ENCODE results near the gene SELPLG.

SELPLG gene

DNA sequence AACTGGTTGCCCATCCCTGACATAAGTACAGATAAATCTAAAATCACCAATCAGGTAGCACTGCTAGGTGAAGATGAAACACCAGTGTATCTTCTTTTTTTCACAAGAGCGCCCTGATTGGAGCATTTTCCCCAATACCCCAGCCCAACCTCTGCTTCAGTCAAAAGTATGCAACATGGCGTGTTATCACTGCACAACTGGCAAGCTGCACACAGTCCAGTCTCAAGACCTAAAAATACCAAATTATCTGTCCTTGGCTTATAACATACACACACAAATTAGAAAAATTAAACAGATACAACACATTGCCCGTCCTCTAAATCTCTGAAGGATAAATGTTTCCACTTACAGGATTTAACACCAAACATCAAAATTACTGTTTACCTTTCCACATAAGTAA, 20.2 kb upstream of the SELPLG start:
- TF ChIP-seq, protein P1, sequence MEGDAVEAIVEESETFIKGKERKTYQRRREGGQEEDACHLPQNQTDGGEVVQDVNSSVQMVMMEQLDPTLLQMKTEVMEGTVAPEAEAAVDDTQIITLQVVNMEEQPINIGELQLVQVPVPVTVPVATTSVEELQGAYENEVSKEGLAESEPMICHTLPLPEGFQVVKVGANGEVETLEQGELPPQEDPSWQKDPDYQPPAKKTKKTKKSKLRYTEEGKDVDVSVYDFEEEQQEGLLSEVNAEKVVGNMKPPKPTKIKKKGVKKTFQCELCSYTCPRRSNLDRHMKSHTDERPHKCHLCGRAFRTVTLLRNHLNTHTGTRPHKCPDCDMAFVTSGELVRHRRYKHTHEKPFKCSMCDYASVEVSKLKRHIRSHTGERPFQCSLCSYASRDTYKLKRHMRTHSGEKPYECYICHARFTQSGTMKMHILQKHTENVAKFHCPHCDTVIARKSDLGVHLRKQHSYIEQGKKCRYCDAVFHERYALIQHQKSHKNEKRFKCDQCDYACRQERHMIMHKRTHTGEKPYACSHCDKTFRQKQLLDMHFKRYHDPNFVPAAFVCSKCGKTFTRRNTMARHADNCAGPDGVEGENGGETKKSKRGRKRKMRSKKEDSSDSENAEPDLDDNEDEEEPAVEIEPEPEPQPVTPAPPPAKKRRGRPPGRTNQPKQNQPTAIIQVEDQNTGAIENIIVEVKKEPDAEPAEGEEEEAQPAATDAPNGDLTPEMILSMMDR (IDR thresholded peaks at IDR 0.05; ENCODE audit: borderline replicate concordance, insufficient read depth, low read depth, low read length) = no peak

DNA sequence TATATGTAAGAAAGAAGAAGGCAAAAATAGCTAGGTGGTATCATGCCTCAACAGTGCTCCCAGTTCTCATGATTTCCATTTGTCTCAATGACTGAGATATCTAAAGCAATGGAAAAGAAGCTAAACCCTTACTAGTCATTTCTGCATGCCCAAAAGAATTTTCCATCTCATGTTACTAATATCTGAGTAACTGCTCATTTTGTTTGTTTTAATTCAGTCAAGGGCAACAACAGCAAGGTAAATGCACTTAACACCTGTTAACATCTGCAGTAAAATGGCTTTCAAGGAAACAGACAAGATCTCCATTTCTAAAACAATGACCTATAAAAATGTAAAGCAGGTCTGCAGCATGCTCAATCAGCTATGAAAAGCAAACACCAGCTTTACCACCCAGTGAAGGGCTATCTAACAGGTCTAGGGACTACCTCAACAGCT, 19.4 kb upstream of the SELPLG start:
- TF ChIP-seq, protein P1 (IDR thresholded peaks at IDR 0.05; ENCODE audit: borderline replicate concordance, insufficient read depth, low read depth, low read length) = no peak
- H3K4me3 ChIP-seq (ENCODE audit: low read depth, low read length) = no peak overlapping the region

More for the DNA sequence above, 20.2 kb upstream of the SELPLG start:
- no peak overlapping the region for H3K4me3 ChIP-seq (ENCODE audit: low read depth, low read length)

DNA sequence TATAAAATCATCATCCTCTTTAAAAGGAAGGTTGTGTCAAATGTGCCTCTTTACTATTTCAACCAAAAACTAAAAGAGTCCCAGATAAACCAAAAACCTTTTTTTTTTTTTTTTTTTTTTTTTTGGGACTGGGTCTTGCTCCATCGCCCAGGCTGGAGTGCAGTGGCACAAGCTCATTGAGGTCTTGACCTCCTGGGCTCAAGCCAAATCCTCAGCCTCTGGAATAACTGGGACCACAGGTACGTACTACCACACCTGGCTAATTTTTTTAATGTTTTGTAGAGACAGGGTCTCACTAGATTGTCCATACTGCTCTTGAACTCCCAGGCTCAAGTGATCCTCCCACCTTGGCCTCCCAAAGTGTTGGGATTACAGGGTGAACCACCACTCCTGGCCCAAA, 16.4 kb upstream of the SELPLG start:
- TF ChIP-seq, protein P1 (IDR thresholded peaks at IDR 0.05; ENCODE audit: borderline replicate concordance, insufficient read depth, low read depth, low read length) = no peak

DNA sequence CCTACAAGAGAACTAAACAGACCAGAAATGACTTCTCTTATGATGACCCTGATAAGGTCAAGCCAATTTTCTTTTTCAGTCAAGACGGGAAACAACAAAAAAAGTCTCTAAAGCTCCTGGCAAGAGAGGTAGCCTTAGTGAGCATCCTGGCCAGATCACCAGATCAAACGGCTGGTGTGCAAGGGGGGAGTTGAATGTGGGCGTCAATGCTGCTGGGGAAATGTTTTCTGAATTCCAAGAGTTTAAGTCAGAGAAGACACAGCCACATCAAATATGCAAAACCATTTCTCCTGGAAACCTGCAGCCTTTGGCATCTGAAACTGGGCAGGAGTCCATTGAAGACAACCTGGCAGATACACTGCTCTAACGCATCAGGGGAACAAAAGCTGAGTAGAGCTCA, 16.0 kb upstream of the SELPLG start:
- no peak overlapping the region for H3K4me3 ChIP-seq (ENCODE audit: low read depth, low read length)
- TF ChIP-seq, protein P1 (IDR thresholded peaks at IDR 0.05; ENCODE audit: borderline replicate concordance, insufficient read depth, low read depth, low read length) = no peak

More for the DNA sequence above, 16.4 kb upstream of the SELPLG start:
- H3K4me3 ChIP-seq (ENCODE audit: low read depth, low read length) = no peak overlapping the region

DNA sequence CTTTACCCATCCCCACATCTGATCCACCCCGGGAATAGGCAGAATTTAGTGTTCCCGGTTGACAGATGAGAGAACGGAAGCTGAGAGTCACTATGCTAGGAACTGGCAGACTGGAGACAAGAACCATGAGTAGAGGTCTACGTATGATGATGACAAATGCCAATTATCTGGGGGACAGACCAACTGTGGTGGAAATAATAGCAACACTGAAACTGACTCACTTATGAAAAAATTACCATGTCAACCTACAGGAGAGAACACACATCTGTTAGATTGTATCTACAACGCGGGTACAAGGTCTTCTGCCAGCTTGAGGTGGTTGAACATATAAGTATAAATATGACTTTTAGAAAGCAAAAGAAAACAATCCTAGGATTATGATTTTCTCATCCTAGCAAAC, 15.4 kb upstream of the SELPLG start:
- no peak overlapping the region for H3K4me3 ChIP-seq (ENCODE audit: low read depth, low read length)
- TF ChIP-seq, protein P1 (IDR thresholded peaks at IDR 0.05; ENCODE audit: borderline replicate concordance, insufficient read depth, low read depth, low read length) = no peak

DNA sequence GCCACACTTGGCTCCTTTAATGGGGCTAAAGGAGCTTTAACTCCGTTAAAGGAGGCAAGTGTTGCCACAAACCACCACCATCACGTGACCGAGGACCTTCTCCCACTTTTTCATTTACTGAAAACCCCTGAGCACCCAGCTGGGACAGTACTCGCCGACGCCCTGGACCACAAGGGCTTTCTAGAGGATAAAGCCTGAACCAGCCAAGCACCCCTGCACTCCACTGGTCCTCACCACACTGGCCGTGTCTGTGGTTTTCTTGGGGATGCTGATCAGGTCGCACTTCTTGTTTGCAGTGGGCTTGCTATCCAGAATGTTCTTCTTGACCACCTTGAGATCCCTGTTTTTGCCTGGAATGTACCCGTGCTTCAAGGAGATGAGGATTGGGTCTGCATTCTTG, 14.7 kb upstream of the SELPLG start:
- H3K4me3 ChIP-seq (ENCODE audit: low read depth, low read length) = no peak overlapping the region
- TF ChIP-seq, protein P1 (IDR thresholded peaks at IDR 0.05; ENCODE audit: borderline replicate concordance, insufficient read depth, low read depth, low read length) = no peak

DNA sequence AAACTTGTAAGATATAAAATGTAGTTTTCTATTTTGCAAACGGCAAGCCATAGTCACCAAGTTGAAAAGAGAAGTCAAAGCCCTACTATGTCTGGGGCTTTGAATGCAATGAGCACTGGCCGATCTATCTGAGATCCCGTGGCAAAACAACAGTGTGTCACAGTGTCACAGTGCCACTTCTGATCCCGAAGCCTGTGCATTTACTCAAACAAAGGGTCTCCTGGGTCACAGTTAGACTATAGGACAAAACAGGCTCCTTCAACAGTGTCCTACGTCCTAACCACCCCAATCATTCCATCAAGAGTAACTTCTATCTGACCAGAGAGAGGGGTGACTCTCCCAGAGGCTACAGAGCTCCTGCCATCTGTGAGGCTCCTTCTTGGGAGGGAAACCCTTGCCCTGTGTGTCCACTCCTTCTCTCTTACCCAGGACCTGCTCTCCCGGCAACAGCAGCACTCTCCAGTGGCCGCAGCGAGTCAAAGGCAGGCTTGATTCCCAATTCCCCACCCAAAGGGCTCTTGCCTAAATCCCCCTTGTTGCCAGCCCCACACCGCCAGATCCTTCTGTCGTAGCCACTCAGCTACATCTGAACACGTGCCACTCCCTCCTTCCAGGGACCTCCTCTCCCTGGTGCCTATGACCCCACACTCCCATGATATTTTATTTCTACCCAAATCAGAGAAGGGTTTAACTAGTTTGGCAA, 14.0 kb upstream of the SELPLG start:
- H3K4me3 ChIP-seq (ENCODE audit: low read depth, low read length) = no peak overlapping the region
- TF ChIP-seq, protein P1 (IDR thresholded peaks at IDR 0.05; ENCODE audit: borderline replicate concordance, insufficient read depth, low read depth, low read length) = no peak

Data from GM12875 (cell line).